Measurements from ENCODE around the gene ZNF774.

ZNF774 gene

GRCh38 chr15:90348456-90348855, 3.6 kb upstream of the ZNF774 start:
- no peak for TF ChIP-seq CTCF (IDR thresholded peaks at IDR 0.05; ENCODE audit: insufficient read depth, low read length, poor library complexity, severe bottlenecking)
- Histone ChIP-seq H3K27me3 (replicated peaks; ENCODE audit: control insufficient read depth, insufficient read depth, low read length) (no peaks in the 10 kb centered on the region), H3K36me3 (ENCODE audit: control insufficient read depth, insufficient read depth, low read length) (no peaks in the 10 kb centered on the region), H3K4me3 (replicated peaks; ENCODE audit: low read depth, low read length) (no peak overlapping the region)
- no peak for DNase-seq (ENCODE audit: extremely low read depth, insufficient read length)

- DNase-seq (ENCODE audit: extremely low read depth, insufficient read length): no peak
- Histone ChIP-seq H3K4me3 (replicated peaks; ENCODE audit: low read depth, low read length) (no peak overlapping the region), H3K36me3 (ENCODE audit: control insufficient read depth, insufficient read depth, low read length) (no peaks in the 10 kb centered on the region), H3K27me3 (replicated peaks; ENCODE audit: control insufficient read depth, insufficient read depth, low read length) (no peaks in the 10 kb centered on the region)
- no peak for TF ChIP-seq CTCF (IDR thresholded peaks at IDR 0.05; ENCODE audit: insufficient read depth, low read length, poor library complexity, severe bottlenecking)
Observed at GRCh38 chr15:90349072-90349471, 3.0 kb upstream of the ZNF774 start.

GRCh38 chr15:90349821-90350220, 2.3 kb upstream of the ZNF774 start:
- no peak for TF ChIP-seq CTCF (IDR thresholded peaks at IDR 0.05; ENCODE audit: insufficient read depth, low read length, poor library complexity, severe bottlenecking)
- DNase-seq (ENCODE audit: extremely low read depth, insufficient read length): no peak

GRCh38 chr15:90351479-90352106, 491 bp upstream of the ZNF774 start:
- no peak for TF ChIP-seq CTCF (IDR thresholded peaks at IDR 0.05; ENCODE audit: insufficient read depth, low read length, poor library complexity, severe bottlenecking)
- Histone ChIP-seq H3K36me3 (ENCODE audit: control insufficient read depth, insufficient read depth, low read length) (no peaks in the 10 kb centered on the region), H3K4me3 (replicated peaks; ENCODE audit: low read depth, low read length) (peak overlapping the region; percentile 43), H3K27me3 (replicated peaks; ENCODE audit: control insufficient read depth, insufficient read depth, low read length) (no peaks in the 10 kb centered on the region)
- DNase-seq (ENCODE audit: extremely low read depth, insufficient read length): no peak

More at GRCh38 chr15:90349821-90350220, 2.3 kb upstream of the ZNF774 start:
- H3K27me3 ChIP-seq (replicated peaks; ENCODE audit: control insufficient read depth, insufficient read depth, low read length): no peaks in the 10 kb centered on the region
- no peaks in the 10 kb centered on the region for H3K36me3 ChIP-seq (ENCODE audit: control insufficient read depth, insufficient read depth, low read length)
- H3K4me3 ChIP-seq (replicated peaks; ENCODE audit: low read depth, low read length): no peak overlapping the region

- H3K36me3 ChIP-seq (ENCODE audit: control insufficient read depth, insufficient read depth, low read length): no peaks in the 10 kb centered on the region
- H3K27me3 ChIP-seq (replicated peaks; ENCODE audit: control insufficient read depth, insufficient read depth, low read length): no peaks in the 10 kb centered on the region
- H3K4me3 ChIP-seq (replicated peaks; ENCODE audit: low read depth, low read length): no peak overlapping the region
- no peak for TF ChIP-seq CTCF (IDR thresholded peaks at IDR 0.05; ENCODE audit: insufficient read depth, low read length, poor library complexity, severe bottlenecking)
- no peak for DNase-seq (ENCODE audit: extremely low read depth, insufficient read length)
Observed at GRCh38 chr15:90354986-90355385, 2.9 kb downstream of the ZNF774 start.

All from GM06990 (cell line).